Neural cell (in vitro differentiated cells): ENCODE data around the gene PRR20D. TPM values are rescaled to one million over a fixed set of nuclear protein-coding genes. Genes with fewer than 3 reads are reported as not detected.

Source experiments
- H2AFZ ChIP-seq: fragments of 200-600, 300-800 bp; sonication (generic), shearing (Covaris generic); 2 replicates; pipeline ENCODE4 v1.6.0; 2014; ENCODE audit warnings: low read depth, mild to moderate bottlenecking, antibody characterized with exemption, low read length, moderate library complexity
- H3F3A ChIP-seq: fragments of 200-600 bp; shearing (Covaris generic); 2 replicates; pipeline ENCODE4 v1.6.1; 2016; ENCODE audit warnings: mild to moderate bottlenecking, moderate library complexity, mixed read lengths, antibody characterized with exemption, low read length; ENCODE audit not compliant: insufficient read depth, poor library complexity, severe bottlenecking
- H3K27ac ChIP-seq: fragments of 200-600, 300-800 bp; sonication (generic), shearing (Covaris generic); 2 replicates; pipeline ENCODE4 v1.5.1; 2014; ENCODE audit warnings: mild to moderate bottlenecking, low read length, moderate library complexity
- H3K27me3 ChIP-seq: fragments of 300-800, 200-600 bp; sonication (generic), shearing (Covaris generic); 2 replicates; pipeline ENCODE4 v1.6.0; 2014; ENCODE audit warnings: mild to moderate bottlenecking, low read depth, low read length, moderate library complexity; ENCODE audit not compliant: insufficient read depth
- H3K36me3 ChIP-seq: fragments of 300-800, 200-600 bp; sonication (generic), shearing (Covaris generic); 2 replicates; pipeline ENCODE4 v1.5.1; 2014; ENCODE audit warnings: mild to moderate bottlenecking, antibody characterized with exemption, low read length, moderate library complexity; ENCODE audit not compliant: insufficient read depth
- H3K4me2 ChIP-seq: fragments of 300-800, 200-600 bp; sonication (generic), shearing (Covaris generic); 2 replicates; pipeline ENCODE4 v1.6.0; 2014; ENCODE audit warnings: mild to moderate bottlenecking, low read length
- H3K4me3 ChIP-seq: fragments of 300-800, 200-600 bp; sonication (generic), shearing (Covaris generic); 2 replicates; pipeline ENCODE4 v1.5.1; 2014; ENCODE audit warnings: mild to moderate bottlenecking, low read length, moderate library complexity
- H3K79me2 ChIP-seq: fragments of 200-600 bp; shearing (Covaris generic); replicated peaks from 2 replicates; pipeline ENCODE4 v1.6.0; 2014; ENCODE audit warnings: mild to moderate bottlenecking, low read length, moderate library complexity; ENCODE audit not compliant: insufficient read depth
- H3K9ac ChIP-seq: fragments of 300-800, 200-600 bp; sonication (generic), shearing (Covaris generic); 2 replicates; pipeline ENCODE4 v1.6.1; 2016; ENCODE audit warnings: mild to moderate bottlenecking, low read length, mixed read lengths
- H3K9me2 ChIP-seq: fragments of 200-600 bp; shearing (Covaris generic); 2 replicates; pipeline ENCODE4 v1.6.1; 2016; ENCODE audit warnings: mild to moderate bottlenecking, low read length, mixed read lengths; ENCODE audit not compliant: insufficient read depth
- H3K9me3 ChIP-seq: fragments of 200-600, 300-800 bp; sonication (generic), shearing (Covaris generic); 2 replicates; pipeline ENCODE4 v1.6.1; 2016; ENCODE audit warnings: mild to moderate bottlenecking, mixed run types, low read length, moderate library complexity, mixed read lengths
- H4K20me1 ChIP-seq: fragments of 200-600 bp; shearing (Covaris generic); 2 replicates; pipeline ENCODE4 v1.6.1; 2016; ENCODE audit warnings: mild to moderate bottlenecking, mixed run types; ENCODE audit not compliant: insufficient read depth
- EP300 ChIP-seq: fragments of 450-650 bp; conservative IDR thresholded peaks from 2 replicates; pipeline ENCODE4 v1.6.1; 2014; ENCODE audit warnings: antibody characterized with exemption, mild to moderate bottlenecking, moderate library complexity; ENCODE audit not compliant: poor library complexity, severe bottlenecking
- EZH2 ChIP-seq: fragments of 200-600, 300-800 bp; shearing (Covaris generic), sonication (generic); IDR thresholded peaks from 2 replicates; pipeline ENCODE4 v1.6.1; 2014; ENCODE audit warnings: antibody characterized with exemption, low read length, borderline replicate concordance, mild to moderate bottlenecking; ENCODE audit not compliant: insufficient read depth, poor library complexity, severe bottlenecking
- MXI1 ChIP-seq: fragments of 450-650 bp; conservative IDR thresholded peaks from 2 replicates; pipeline ENCODE4 v1.6.1; 2014; ENCODE audit warnings: antibody characterized with exemption, mild to moderate bottlenecking; ENCODE audit not compliant: poor library complexity, severe bottlenecking
- POLR2AphosphoS5 ChIP-seq: IDR thresholded peaks from 2 replicates; pipeline ENCODE4 v1.6.1; 2012
- RAD21 ChIP-seq: fragments of 450-650 bp; conservative IDR thresholded peaks from 2 replicates; pipeline ENCODE4 v1.6.1; 2014; ENCODE audit warnings: antibody characterized with exemption, mild to moderate bottlenecking, moderate library complexity
- SMC3 ChIP-seq: fragments of 450-650 bp; conservative IDR thresholded peaks from 2 replicates; pipeline ENCODE4 v1.6.1; 2014; ENCODE audit warnings: antibody characterized with exemption, mild to moderate bottlenecking, moderate library complexity; ENCODE audit not compliant: poor library complexity
- TAF1 ChIP-seq: IDR thresholded peaks from 2 replicates; pipeline ENCODE4 v1.6.1; 2012; ENCODE audit warnings: low read depth
- polyA plus RNA-seq: library from polyadenylated mRNA; depleted of rRNA; stranded (reverse); fragments of >200 nt; gene quantifications from 2 replicates; pipeline ENCODE4 v1.2.3, GENCODE V29; 2014
- small RNA-seq, 3 experiments: library from RNA; depleted of rRNA; stranded (forward); fragments of <200 nt; gene quantifications; one replicate each; pipeline ENCODE3, GENCODE V24; 2012
- TF ChIP-seq, protein P1 (sequence below): fragments of 450-650 bp; IDR thresholded peaks from 2 replicates; pipeline ENCODE4 v1.5.1; 2014; ENCODE audit warnings: antibody characterized with exemption, mild to moderate bottlenecking, moderate library complexity; ENCODE audit not compliant: poor library complexity, severe bottlenecking
- TF ChIP-seq, protein P2 (sequence below): IDR thresholded peaks from 2 replicates; pipeline ENCODE4 v1.6.1; 2012; ENCODE audit warnings: borderline replicate concordance

The PRR20D gene
- polyA plus RNA-seq, 1 donor from 2014 or later: not detected

DNA sequence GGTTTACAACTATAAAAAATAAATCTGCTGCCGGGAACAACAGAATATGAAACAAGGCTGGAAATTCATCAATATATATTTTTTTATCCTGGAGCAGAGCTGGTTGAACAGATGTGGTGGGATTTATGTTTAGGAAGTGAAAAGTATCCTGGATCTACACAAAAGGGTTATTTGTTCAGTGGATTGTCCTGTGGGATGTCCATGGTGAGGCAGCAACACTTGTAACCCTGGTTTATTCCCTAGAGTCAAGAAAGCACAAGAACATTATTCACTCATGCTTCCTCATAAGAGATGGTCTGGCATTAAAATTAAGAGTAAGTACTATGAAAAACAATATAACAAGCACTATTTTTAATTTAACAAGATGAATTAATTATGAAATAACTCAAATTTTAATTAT is 52.6 kb downstream of the PRR20D start:
- no peak overlapping the region for H3K27ac ChIP-seq

More for the DNA sequence above, 52.6 kb downstream of the PRR20D start:
- H3K9me2 ChIP-seq: no peaks in the 10 kb centered on the region
- no peaks in the 10 kb centered on the region for H3K9me3 ChIP-seq
- H4K20me1 ChIP-seq: no peaks in the 10 kb centered on the region
- H3K4me3 ChIP-seq: no peak overlapping the region
- no peak overlapping the region for H3K4me2 ChIP-seq
- no peaks in the 10 kb centered on the region for H3K79me2 ChIP-seq
- H3K27me3 ChIP-seq: no peaks in the 10 kb centered on the region
- H3F3A ChIP-seq: no peaks in the 10 kb centered on the region
- H3K9ac ChIP-seq: no peak overlapping the region
- H2AFZ ChIP-seq: no peak overlapping the region
- H3K36me3 ChIP-seq: no peaks in the 10 kb centered on the region
- TF ChIP-seq EP300: no peak
- TF ChIP-seq TAF1: no peak
- TF ChIP-seq SMC3: no peak
- TF ChIP-seq, protein P1, sequence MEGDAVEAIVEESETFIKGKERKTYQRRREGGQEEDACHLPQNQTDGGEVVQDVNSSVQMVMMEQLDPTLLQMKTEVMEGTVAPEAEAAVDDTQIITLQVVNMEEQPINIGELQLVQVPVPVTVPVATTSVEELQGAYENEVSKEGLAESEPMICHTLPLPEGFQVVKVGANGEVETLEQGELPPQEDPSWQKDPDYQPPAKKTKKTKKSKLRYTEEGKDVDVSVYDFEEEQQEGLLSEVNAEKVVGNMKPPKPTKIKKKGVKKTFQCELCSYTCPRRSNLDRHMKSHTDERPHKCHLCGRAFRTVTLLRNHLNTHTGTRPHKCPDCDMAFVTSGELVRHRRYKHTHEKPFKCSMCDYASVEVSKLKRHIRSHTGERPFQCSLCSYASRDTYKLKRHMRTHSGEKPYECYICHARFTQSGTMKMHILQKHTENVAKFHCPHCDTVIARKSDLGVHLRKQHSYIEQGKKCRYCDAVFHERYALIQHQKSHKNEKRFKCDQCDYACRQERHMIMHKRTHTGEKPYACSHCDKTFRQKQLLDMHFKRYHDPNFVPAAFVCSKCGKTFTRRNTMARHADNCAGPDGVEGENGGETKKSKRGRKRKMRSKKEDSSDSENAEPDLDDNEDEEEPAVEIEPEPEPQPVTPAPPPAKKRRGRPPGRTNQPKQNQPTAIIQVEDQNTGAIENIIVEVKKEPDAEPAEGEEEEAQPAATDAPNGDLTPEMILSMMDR: no peak
- no peak for TF ChIP-seq RAD21
- TF ChIP-seq, protein P2, sequence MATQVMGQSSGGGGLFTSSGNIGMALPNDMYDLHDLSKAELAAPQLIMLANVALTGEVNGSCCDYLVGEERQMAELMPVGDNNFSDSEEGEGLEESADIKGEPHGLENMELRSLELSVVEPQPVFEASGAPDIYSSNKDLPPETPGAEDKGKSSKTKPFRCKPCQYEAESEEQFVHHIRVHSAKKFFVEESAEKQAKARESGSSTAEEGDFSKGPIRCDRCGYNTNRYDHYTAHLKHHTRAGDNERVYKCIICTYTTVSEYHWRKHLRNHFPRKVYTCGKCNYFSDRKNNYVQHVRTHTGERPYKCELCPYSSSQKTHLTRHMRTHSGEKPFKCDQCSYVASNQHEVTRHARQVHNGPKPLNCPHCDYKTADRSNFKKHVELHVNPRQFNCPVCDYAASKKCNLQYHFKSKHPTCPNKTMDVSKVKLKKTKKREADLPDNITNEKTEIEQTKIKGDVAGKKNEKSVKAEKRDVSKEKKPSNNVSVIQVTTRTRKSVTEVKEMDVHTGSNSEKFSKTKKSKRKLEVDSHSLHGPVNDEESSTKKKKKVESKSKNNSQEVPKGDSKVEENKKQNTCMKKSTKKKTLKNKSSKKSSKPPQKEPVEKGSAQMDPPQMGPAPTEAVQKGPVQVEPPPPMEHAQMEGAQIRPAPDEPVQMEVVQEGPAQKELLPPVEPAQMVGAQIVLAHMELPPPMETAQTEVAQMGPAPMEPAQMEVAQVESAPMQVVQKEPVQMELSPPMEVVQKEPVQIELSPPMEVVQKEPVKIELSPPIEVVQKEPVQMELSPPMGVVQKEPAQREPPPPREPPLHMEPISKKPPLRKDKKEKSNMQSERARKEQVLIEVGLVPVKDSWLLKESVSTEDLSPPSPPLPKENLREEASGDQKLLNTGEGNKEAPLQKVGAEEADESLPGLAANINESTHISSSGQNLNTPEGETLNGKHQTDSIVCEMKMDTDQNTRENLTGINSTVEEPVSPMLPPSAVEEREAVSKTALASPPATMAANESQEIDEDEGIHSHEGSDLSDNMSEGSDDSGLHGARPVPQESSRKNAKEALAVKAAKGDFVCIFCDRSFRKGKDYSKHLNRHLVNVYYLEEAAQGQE: no peak
- TF ChIP-seq EZH2: no peak
- TF ChIP-seq POLR2AphosphoS5: no peak
- TF ChIP-seq MXI1: no peak

Small RNAs within 50 kb of the gene (small RNA-seq; reads per million reads assigned to genes)
- gene PRR20FP: 0 reads per million in 3 experiments

Other genes starting within 250 kb of the PRR20D start
- gene PRR20A, start 19.7 kb upstream of the PRR20D start, polyA plus RNA-seq: not detected in 2 replicates
- not detected in 2 replicates for gene PRR20B, start 13.1 kb upstream of the PRR20D start, polyA plus RNA-seq
- not detected in 2 replicates for gene PRR20C, start 6.6 kb upstream of the PRR20D start, polyA plus RNA-seq
- gene PRR20E, start 6.6 kb downstream of the PRR20D start, polyA plus RNA-seq: not detected in 2 replicates